DOHH2 (cell line): ENCODE data around the gene KISS1R.

Experiments
- EZH2phosphoT487 ChIP-seq: fragments of 200-600 bp; sonication (generic); IDR thresholded peaks from 2 replicates; pipeline ENCODE4 v1.6.1; 2017; ENCODE audit warnings: borderline replicate concordance, mild to moderate bottlenecking, antibody characterized with exemption, low read length, moderate library complexity, mixed read lengths
- TF ChIP-seq, protein P1 (sequence below): fragments of 200-600 bp; sonication (generic); IDR thresholded peaks from one replicate; pipeline ENCODE4 v1.5.1; 2014; ENCODE audit warnings: antibody characterized with exemption, mild to moderate bottlenecking, low read depth, low read length; ENCODE audit not compliant: poor library complexity, severe bottlenecking

DNA sequence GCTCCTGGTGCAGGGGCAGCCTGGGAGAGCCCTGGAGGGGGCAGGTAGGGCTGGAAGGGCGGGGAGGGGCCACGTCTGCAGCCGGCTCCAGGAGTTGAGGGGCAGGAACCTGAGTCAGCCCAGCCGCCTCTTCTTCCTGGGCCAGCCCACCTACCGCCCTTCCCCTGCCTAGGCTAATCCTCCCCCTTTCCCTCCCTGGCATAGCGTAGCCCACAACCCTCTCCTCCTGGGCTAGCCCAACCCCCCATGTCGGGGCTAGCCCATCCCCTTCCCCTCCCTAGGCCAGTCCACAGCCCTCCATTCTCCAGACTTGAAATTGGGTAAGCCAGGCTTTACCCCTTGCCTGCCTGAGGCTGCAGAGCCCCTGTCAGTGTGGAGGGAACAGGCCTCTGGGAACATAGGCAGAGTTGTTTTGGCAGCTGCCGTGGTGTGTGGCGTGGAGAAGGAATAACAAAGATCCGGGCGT lies 46.4 kb downstream of the KISS1R start:
- TF ChIP-seq, protein P1, sequence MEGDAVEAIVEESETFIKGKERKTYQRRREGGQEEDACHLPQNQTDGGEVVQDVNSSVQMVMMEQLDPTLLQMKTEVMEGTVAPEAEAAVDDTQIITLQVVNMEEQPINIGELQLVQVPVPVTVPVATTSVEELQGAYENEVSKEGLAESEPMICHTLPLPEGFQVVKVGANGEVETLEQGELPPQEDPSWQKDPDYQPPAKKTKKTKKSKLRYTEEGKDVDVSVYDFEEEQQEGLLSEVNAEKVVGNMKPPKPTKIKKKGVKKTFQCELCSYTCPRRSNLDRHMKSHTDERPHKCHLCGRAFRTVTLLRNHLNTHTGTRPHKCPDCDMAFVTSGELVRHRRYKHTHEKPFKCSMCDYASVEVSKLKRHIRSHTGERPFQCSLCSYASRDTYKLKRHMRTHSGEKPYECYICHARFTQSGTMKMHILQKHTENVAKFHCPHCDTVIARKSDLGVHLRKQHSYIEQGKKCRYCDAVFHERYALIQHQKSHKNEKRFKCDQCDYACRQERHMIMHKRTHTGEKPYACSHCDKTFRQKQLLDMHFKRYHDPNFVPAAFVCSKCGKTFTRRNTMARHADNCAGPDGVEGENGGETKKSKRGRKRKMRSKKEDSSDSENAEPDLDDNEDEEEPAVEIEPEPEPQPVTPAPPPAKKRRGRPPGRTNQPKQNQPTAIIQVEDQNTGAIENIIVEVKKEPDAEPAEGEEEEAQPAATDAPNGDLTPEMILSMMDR: no peak
- no peak for TF ChIP-seq EZH2phosphoT487
